NCI-H146 (cell line): ENCODE data around the gene ETV7.
A peak's percentile ranks its signal among the peaks of the same experiment; 100 is the strongest.
"Not testable (repeated sequence)": the region's sequence is repeated elsewhere in the genome, so short reads cannot be mapped to it uniquely, and the experiment has no call there.

Experiments used
- DNase-seq: peaks from one replicate; lab custom pipeline; 2025; lab: John Stamatoyannopoulos, UW

Gene ETV7

GRCh38 chr6:36387440-36388303, at the start of gene ETV7:
Gene ETV7, minus strand, starts transcription at chr6:36387669. Its CDS starts 128 bp downstream, at chr6:36387541.
- DNase-seq: peak; percentile 55

GRCh38 chr6:36436466-36436865, 49.0 kb upstream of the ETV7 start:
- DNase-seq: no peak

- no peak for DNase-seq
These were observed 44.7 kb upstream of the ETV7 start for GRCh38 chr6:36432151-36432671.

- DNase-seq: no peak
These were observed 43.7 kb upstream of the ETV7 start for GRCh38 chr6:36431197-36431596.

- DNase-seq: no peak
These were observed 42.9 kb upstream of the ETV7 start for GRCh38 chr6:36430351-36430750.

GRCh38 chr6:36428911-36429310, 41.4 kb upstream of the ETV7 start:
- DNase-seq: no peak

- no peak for DNase-seq
These were observed 39.2 kb upstream of the ETV7 start for GRCh38 chr6:36426622-36427021.

GRCh38 chr6:36423101-36423824, 35.8 kb upstream of the ETV7 start:
- DNase-seq: peak; percentile 99

GRCh38 chr6:36422714-36423100, 35.2 kb upstream of the ETV7 start:
- DNase-seq: peak; percentile 40

- no peak for DNase-seq
These were observed 31.8 kb upstream of the ETV7 start for GRCh38 chr6:36419310-36419709.

- DNase-seq: peak; percentile 40
These were observed 31.1 kb upstream of the ETV7 start for GRCh38 chr6:36418558-36418957.

GRCh38 chr6:36414481-36414880, 27.0 kb upstream of the ETV7 start:
- no peak for DNase-seq

- DNase-seq: no peak
These were observed 26.3 kb upstream of the ETV7 start for GRCh38 chr6:36413489-36414480.

- not testable (repeated sequence) for DNase-seq
These were observed 22.2 kb upstream of the ETV7 start for GRCh38 chr6:36409718-36410117.

GRCh38 chr6:36404164-36404563, 16.7 kb upstream of the ETV7 start:
- no peak for DNase-seq

- DNase-seq: no peak
These were observed 15.0 kb upstream of the ETV7 start for GRCh38 chr6:36402481-36402880.

- no peak for DNase-seq
These were observed 12.5 kb upstream of the ETV7 start for GRCh38 chr6:36399970-36400369.

- no peak for DNase-seq
These were observed 5.2 kb upstream of the ETV7 start for GRCh38 chr6:36392621-36393020.

GRCh38 chr6:36389353-36389752, 1.9 kb upstream of the ETV7 start:
- no peak for DNase-seq

- peak; percentile 55 for DNase-seq
These were observed 702 bp downstream of the ETV7 start for GRCh38 chr6:36386495-36387439.

- no peak for DNase-seq
These were observed 3.4 kb downstream of the ETV7 start for GRCh38 chr6:36384095-36384494.
